Spinal cord (tissue), 10 donors: ENCODE measurements around the gene RRAD. TPM values are rescaled to one million over a fixed set of nuclear protein-coding genes. Genes with fewer than 3 reads are reported as not detected.
"Not testable (repeated sequence)": the region's sequence is repeated elsewhere in the genome, so short reads cannot be mapped to it uniquely, and the experiment has no call there.

ENCODE experiments used
- DNase-seq, 6 donors: peaks; one replicate each; pipeline versions ENCODE4 v3.0.0 to v3.0.0-alpha.2; 2013 to 2015; ENCODE audit warnings: low spot score in 6 of 6, low read depth in 4 of 6
- H3K27ac ChIP-seq: one replicate; pipeline ENCODE4 v1.5.1; 2013; ENCODE audit warnings: low read depth, low read length, control low read depth
- H3K27me3 ChIP-seq: one replicate; pipeline ENCODE4 v1.6.1; 2013; ENCODE audit warnings: low read length; ENCODE audit not compliant: control insufficient read depth, insufficient read depth
- H3K36me3 ChIP-seq: one replicate; pipeline ENCODE4 v1.6.1; 2013; ENCODE audit warnings: low read length; ENCODE audit not compliant: control insufficient read depth, insufficient read depth
- H3K4me1 ChIP-seq: one replicate; pipeline ENCODE4 v1.6.1; 2013; ENCODE audit warnings: low read length; ENCODE audit not compliant: control insufficient read depth, insufficient read depth
- H3K4me3 ChIP-seq: one replicate; pipeline ENCODE4 v1.5.1; 2013; ENCODE audit warnings: low read depth, low read length, control low read depth
- H3K9me3 ChIP-seq: one replicate; pipeline ENCODE4 v1.6.1; 2013; ENCODE audit warnings: low read length; ENCODE audit not compliant: control insufficient read depth, insufficient read depth
- WGBS: methylation state at CpG from one replicate; pipeline ENCODE4 v1.1.5; 2013; ENCODE audit warnings: missing lambda C conversion rate; ENCODE audit not compliant: insufficient coverage; 5-methylcytosine and 5-hydroxymethylcytosine counted together
- long read RNA-seq, 4 donors: transcript quantifications; one replicate each; lab custom pipeline, GENCODE V29; 2026
- polyA plus RNA-seq, 2 donors: library from polyadenylated mRNA; unstranded; fragments of 120-200 nt; gene quantifications; one replicate each; pipeline ENCODE4 v1.2.1, GENCODE V29; 2013; ENCODE audit not compliant: insufficient read length in 2 of 2
- total RNA-seq, 2 donors: library from RNA; depleted of rRNA in 1 of 2; stranded (reverse); fragments of 120-200 nt in 1 of 2; fragments of >200 nt in 1 of 2; gene quantifications; one replicate each; pipeline versions ENCODE4 v1.2.3 to v1.2.4, GENCODE V29; 2013 to 2014
- donor health status: healthy.

RRAD gene
- total RNA-seq (1 to 10 TPM; 1.8 to 6.0 TPM), polyA plus RNA-seq (1 to 10 TPM; 1.3 to 2.3 TPM)
- long read RNA-seq, donor 1, partial matches to known transcripts = 0 of 2 reads
- long read RNA-seq, donor 1, other reads (novel, unspliced or antisense) = 0 of 2 reads
- long read RNA-seq, donor 2 = 0 reads
- long read RNA-seq, donor 3, partial matches to known transcripts = 0 of 2 reads
- long read RNA-seq, donor 3, other reads (novel, unspliced or antisense) = 0 of 2 reads
- long read RNA-seq, donor 4, transcript RRAD-201 (5 exons, 1,569 nt) = major isoform, 7 of 14 reads
- long read RNA-seq, donor 4, partial matches to known transcripts = 6 of 14 reads
- long read RNA-seq, donor 4, other reads (novel, unspliced or antisense) = 0 of 14 reads

- no peaks in the 10 kb centered on the region for H3K9me3 ChIP-seq
- peaks cover 45% of the 10 kb centered on the region for H3K27me3 ChIP-seq
- peaks cover 39% of the 10 kb centered on the region for H3K4me1 ChIP-seq
- H3K4me3 ChIP-seq = no peak within 1 kb of the TSS
- peak in 1 of 6 donors; percentile 45 for DNase-seq
- WGBS = 3% methylated on average over 31 of the region's 42 CpGs
- peaks cover 13% of the 10 kb centered on the region for H3K36me3 ChIP-seq
- no peak within 1 kb of the TSS for H3K27ac ChIP-seq
Measured at GRCh38 chr16:66925322-66925840, at the start of gene RRAD. TSS of gene RRAD (minus strand) at chr16:66925535. CDS start at chr16:66925179, 356 bp downstream.

DNA sequence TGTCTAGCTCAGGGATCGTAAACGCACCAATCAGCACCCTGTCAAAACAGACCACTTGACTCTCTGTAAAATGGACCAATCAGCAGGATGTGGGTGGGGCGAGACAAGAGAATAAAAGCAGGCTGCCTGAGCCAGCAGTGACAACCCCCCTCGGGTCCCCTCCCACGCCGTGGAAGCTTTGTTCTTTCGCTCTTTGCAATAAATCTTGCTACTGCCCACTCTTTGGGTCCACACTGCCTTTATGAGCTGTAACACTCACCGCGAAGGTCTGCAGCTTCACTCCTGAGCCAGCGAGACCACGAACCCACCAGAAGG, 49.6 kb upstream of the RRAD start:
- not testable (repeated sequence) for H3K27me3 ChIP-seq, DNase-seq, H3K36me3 ChIP-seq, H3K9me3 ChIP-seq, H3K4me1 ChIP-seq, H3K4me3 ChIP-seq, H3K27ac ChIP-seq
- WGBS = 56% methylated on average over 11 of the region's 11 CpGs

GRCh38 chr16:66974156-66974931, 49.0 kb upstream of the RRAD start:
- H3K36me3 ChIP-seq, H3K27me3 ChIP-seq, H3K4me3 ChIP-seq, DNase-seq, H3K27ac ChIP-seq, H3K9me3 ChIP-seq, H3K4me1 ChIP-seq: not testable (repeated sequence)
- WGBS = 93% methylated on average over 25 of the region's 32 CpGs

GRCh38 chr16:66973716-66974115, 48.4 kb upstream of the RRAD start:
- Histone ChIP-seq H3K27me3 (no peaks in the 10 kb centered on the region), H3K27ac (no peak overlapping the region)
- 84% methylated on average over 6 of the region's 6 CpGs for WGBS

GRCh38 chr16:66972983-66973382, 47.6 kb upstream of the RRAD start:
- no peaks in the 10 kb centered on the region for H3K36me3 ChIP-seq
- no peaks in the 10 kb centered on the region for H3K4me1 ChIP-seq
- H3K27ac ChIP-seq = no peak overlapping the region
- H3K4me3 ChIP-seq = no peak overlapping the region
- DNase-seq = no peak
- 67% methylated on average over 9 of the region's 9 CpGs for WGBS
- no peaks in the 10 kb centered on the region for H3K27me3 ChIP-seq
- H3K9me3 ChIP-seq = no peaks in the 10 kb centered on the region

More at GRCh38 chr16:66973716-66974115, 48.4 kb upstream of the RRAD start:
- Histone ChIP-seq H3K36me3 (no peaks in the 10 kb centered on the region), H3K4me3 (no peak overlapping the region), H3K9me3 (no peaks in the 10 kb centered on the region), H3K4me1 (no peaks in the 10 kb centered on the region)
- DNase-seq = no peak

DNA sequence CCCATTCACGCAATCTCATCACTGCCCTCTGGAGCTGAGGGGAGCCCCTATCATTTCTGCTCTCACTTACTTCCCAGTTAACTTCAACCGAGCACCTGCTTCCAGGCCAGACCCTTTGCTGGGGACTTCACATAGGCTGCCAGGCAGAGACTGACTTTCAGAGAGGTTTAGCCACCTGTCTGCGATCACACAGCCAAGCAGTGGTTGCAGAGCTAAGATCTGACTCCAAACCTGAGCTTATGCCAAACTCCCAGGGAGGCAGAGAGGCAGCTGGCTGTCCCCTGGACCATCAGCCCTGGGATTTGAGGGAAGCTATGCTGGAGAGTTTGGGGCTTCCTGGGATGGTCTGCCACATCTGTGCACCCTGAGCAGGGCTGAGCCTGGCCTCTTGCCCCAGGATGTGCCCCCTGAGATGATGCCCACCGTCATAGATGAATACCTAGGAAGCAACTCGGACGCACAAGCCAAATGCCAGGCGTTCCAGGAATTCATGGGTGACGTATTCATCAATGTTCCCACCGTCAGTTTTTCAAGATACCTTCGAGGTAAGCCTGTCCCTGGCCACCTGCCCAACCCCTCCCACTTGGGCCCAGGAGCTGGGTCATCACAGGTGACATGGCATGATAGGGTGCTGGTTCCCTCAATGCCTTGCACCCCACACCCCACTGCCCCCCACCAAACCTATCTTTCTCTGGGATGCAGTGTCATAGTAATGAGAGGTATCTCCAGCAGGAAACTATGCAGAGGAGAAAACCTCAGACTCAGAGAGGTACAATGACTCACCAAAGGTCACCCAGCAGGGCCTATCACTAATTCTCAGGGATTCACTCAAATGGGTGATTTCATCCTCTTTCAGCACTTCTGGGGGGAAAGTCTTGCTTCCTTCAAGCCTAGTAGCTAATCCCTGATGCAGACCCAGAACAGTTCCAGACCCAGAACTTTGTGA, 45.7 kb upstream of the RRAD start:
- Histone ChIP-seq H3K4me3 (no peak overlapping the region), H3K36me3 (no peaks in the 10 kb centered on the region), H3K27me3 (no peaks in the 10 kb centered on the region), H3K9me3 (no peaks in the 10 kb centered on the region), H3K4me1 (no peaks in the 10 kb centered on the region), H3K27ac (no peak overlapping the region)
- 80% methylated on average over 10 of the region's 10 CpGs for WGBS
- DNase-seq = no peak

DNA sequence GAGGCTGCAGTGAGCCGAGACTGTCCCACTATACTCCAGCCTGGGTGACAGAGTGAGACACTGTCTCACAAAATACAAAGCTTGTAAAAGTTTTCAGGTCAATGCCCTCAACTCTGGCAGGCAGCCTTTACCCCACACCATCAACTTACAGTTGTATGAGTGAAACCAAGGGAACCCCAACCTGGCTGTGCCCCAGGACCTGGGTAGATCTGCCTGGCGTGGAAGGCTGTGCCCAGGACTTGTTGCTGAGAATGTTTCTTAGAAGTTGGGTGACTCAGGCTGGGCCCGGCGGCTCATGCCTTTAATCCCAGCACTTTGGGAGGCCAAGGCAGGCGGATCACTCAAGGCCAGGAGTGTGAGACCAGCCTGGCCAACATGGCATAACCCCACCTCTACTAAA, 43.5 kb upstream of the RRAD start:
- no peaks in the 10 kb centered on the region for H3K4me1 ChIP-seq
- no peaks in the 10 kb centered on the region for H3K9me3 ChIP-seq
- DNase-seq = no peak
- WGBS = 97% methylated on average over 4 of the region's 5 CpGs
- H3K27ac ChIP-seq = no peak overlapping the region
- no peaks in the 10 kb centered on the region for H3K36me3 ChIP-seq
- no peaks in the 10 kb centered on the region for H3K27me3 ChIP-seq
- H3K4me3 ChIP-seq = no peak overlapping the region

DNA sequence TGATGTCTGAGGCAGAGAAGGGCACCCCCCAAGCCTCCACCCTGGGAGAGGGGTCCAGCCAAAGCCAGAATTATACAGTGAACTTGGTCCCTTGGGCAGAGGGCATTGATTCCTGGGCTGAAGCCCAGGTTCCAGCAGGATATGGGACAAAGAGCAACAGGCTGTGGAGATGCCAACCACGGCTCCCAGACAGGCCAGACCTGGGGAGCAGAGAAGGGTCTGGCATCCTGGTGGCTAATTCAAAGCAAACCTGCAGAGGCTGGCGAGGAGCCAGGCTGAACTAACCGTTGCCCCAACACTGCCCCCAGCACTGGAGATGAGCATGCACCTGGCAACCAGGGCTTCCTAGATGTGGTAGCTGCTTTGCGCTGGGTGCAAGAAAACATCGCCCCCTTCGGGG, 38.7 kb upstream of the RRAD start:
- H3K27ac ChIP-seq = no peak overlapping the region
- H3K9me3 ChIP-seq = no peaks in the 10 kb centered on the region
- no peaks in the 10 kb centered on the region for H3K27me3 ChIP-seq
- DNase-seq = no peak
- H3K4me1 ChIP-seq = peaks cover 12% of the 10 kb centered on the region
- H3K36me3 ChIP-seq = no peaks in the 10 kb centered on the region
- WGBS = 78% methylated on average over 6 of the region's 6 CpGs
- H3K4me3 ChIP-seq = no peak overlapping the region

GRCh38 chr16:66961914-66962313, 36.6 kb upstream of the RRAD start:
- no peaks in the 10 kb centered on the region for H3K36me3 ChIP-seq
- H3K9me3 ChIP-seq = no peaks in the 10 kb centered on the region
- no peaks in the 10 kb centered on the region for H3K27me3 ChIP-seq
- no peak overlapping the region for H3K4me3 ChIP-seq
- no peak overlapping the region for H3K27ac ChIP-seq
- 54% methylated on average over 4 of the region's 5 CpGs for WGBS
- peaks cover 12% of the 10 kb centered on the region for H3K4me1 ChIP-seq
- DNase-seq = no peak
